IMR-90 (cell line): ENCODE data around the gene SH3RF1. TPM values are rescaled to one million over a fixed set of nuclear protein-coding genes. Genes with fewer than 3 reads are reported as not detected.
A peak's percentile ranks its signal among the peaks of the same experiment; 100 is the strongest.

Experiments used
- ATAC-seq: fragments of 200-7000 bp; cut with Tn5 transposase; 2 replicates; pipeline ENCODE4 v1.9.1; 2020; ENCODE audit warnings: low read depth, mild to moderate bottlenecking, moderate library complexity
- BruUV-seq: library from RNA; stranded (reverse); fragments of 400-500 nt; replicated peaks from 2 replicates; lab custom pipeline; 2021; lab: Mats Ljungman, UMichigan
- CTCF ChIA-PET: fragments of 300-600 bp; formaldehyde crosslinking; extraction: SDS; loops from one replicate; lab custom pipeline; 2021; ENCODE audit warnings: antibody characterized with exemption; lab: Yijun Ruan, JAX
- POLR2A ChIA-PET: fragments of 300-600 bp; sonication (Branson Sonifier 250); formaldehyde crosslinking; loops from one replicate; lab custom pipeline; 2022; ENCODE audit warnings: antibody characterized with exemption; ENCODE audit not compliant: unreplicated experiment; lab: Charles Lee
- DNase-seq: peaks from one replicate; pipeline ENCODE4 v3.0.0; 2013
- H2AFZ ChIP-seq: replicated peaks from 2 replicates; pipeline ENCODE3; 2013; ENCODE audit warnings: low read length, mild to moderate bottlenecking; ENCODE audit not compliant: poor library complexity
- H2AK5ac ChIP-seq: 2 replicates; pipeline ENCODE4 v1.6.1; 2013; ENCODE audit warnings: low read depth, low read length, inconsistent platforms
- H2AK9ac ChIP-seq: replicated peaks from 2 replicates; pipeline ENCODE3; 2013; ENCODE audit warnings: mild to moderate bottlenecking, low read depth, low read length, moderate library complexity; ENCODE audit not compliant: poor library complexity
- H2BK120ac ChIP-seq: 2 replicates; pipeline ENCODE4 v1.6.1; 2013; ENCODE audit warnings: low read depth, low read length, inconsistent platforms
- H2BK15ac ChIP-seq: 3 replicates; pipeline ENCODE4 v1.6.1; 2013; ENCODE audit warnings: low read depth, low read length, inconsistent platforms
- H2BK20ac ChIP-seq: 2 replicates; pipeline ENCODE4 v1.6.1; 2013; ENCODE audit warnings: low read depth, mild to moderate bottlenecking, inconsistent platforms, low read length, moderate library complexity
- H2BK5ac ChIP-seq: 2 replicates; pipeline ENCODE4 v1.6.1; 2013; ENCODE audit warnings: mild to moderate bottlenecking, low read depth, low read length, inconsistent platforms; ENCODE audit not compliant: poor library complexity, severe bottlenecking
- H3K14ac ChIP-seq: replicated peaks from 2 replicates; pipeline ENCODE4 v1.6.1; 2013; ENCODE audit warnings: low read depth, low read length, inconsistent platforms
- H3K18ac ChIP-seq: 2 replicates; pipeline ENCODE4 v1.6.1; 2013; ENCODE audit warnings: low read depth, low read length, control low read depth
- H3K23ac ChIP-seq: 2 replicates; pipeline ENCODE4 v1.6.1; 2013; ENCODE audit warnings: low read depth, low read length, inconsistent platforms
- H3K27ac ChIP-seq: 2 replicates; pipeline ENCODE4 v1.5.1; 2013; ENCODE audit warnings: mild to moderate bottlenecking, control low read depth, low read length; ENCODE audit not compliant: insufficient read depth
- H3K27me3 ChIP-seq: 2 replicates; pipeline ENCODE4 v1.6.1; 2013; ENCODE audit warnings: low read length; ENCODE audit not compliant: control insufficient read depth, insufficient read depth
- H3K36me3 ChIP-seq: 2 replicates; pipeline ENCODE4 v1.6.1; 2013; ENCODE audit warnings: low read length, mixed read lengths; ENCODE audit not compliant: control insufficient read depth, insufficient read depth
- H3K4ac ChIP-seq: 2 replicates; pipeline ENCODE4 v1.6.1; 2013; ENCODE audit warnings: low read depth, low read length, inconsistent platforms
- H3K4me1 ChIP-seq: 2 replicates; pipeline ENCODE4 v1.6.1; 2013; ENCODE audit warnings: low read length, mixed read lengths; ENCODE audit not compliant: control insufficient read depth, insufficient read depth
- H3K4me2 ChIP-seq: 2 replicates; pipeline ENCODE4 v1.6.1; 2013; ENCODE audit warnings: low read depth, mild to moderate bottlenecking, control low read depth, low read length, moderate library complexity
- H3K4me3 ChIP-seq: 2 replicates; pipeline ENCODE4 v1.5.1; 2013; ENCODE audit warnings: low read depth, mild to moderate bottlenecking, control low read depth, low read length, moderate library complexity; ENCODE audit not compliant: insufficient read depth
- H3K56ac ChIP-seq: 2 replicates; pipeline ENCODE4 v1.6.1; 2013; ENCODE audit warnings: low read length, inconsistent platforms; ENCODE audit not compliant: insufficient read depth; ENCODE audit errors: extremely low read depth
- H3K79me1 ChIP-seq, 2 experiments: 2 replicates each; pipeline ENCODE4 v1.6.1; 2013; ENCODE audit warnings: low read length in 2 of 2, inconsistent platforms in 1 of 2, low read depth in 1 of 2
- H3K9ac ChIP-seq: 2 replicates; pipeline ENCODE4 v1.6.1; 2013; ENCODE audit warnings: low read depth, low read length, control low read depth
- H3K9me1 ChIP-seq: 2 replicates; pipeline ENCODE4 v1.6.1; 2013; ENCODE audit warnings: low read length, inconsistent platforms; ENCODE audit not compliant: insufficient read depth
- H3K9me3 ChIP-seq: 2 replicates; pipeline ENCODE4 v1.6.1; 2013; ENCODE audit warnings: low read length; ENCODE audit not compliant: control insufficient read depth, insufficient read depth
- H4K20me1 ChIP-seq: 2 replicates; pipeline ENCODE4 v1.6.1; 2013; ENCODE audit warnings: low read length, inconsistent platforms; ENCODE audit not compliant: insufficient read depth
- H4K5ac ChIP-seq: 2 replicates; pipeline ENCODE4 v1.6.1; 2013; ENCODE audit warnings: mild to moderate bottlenecking, low read depth, low read length, control low read depth
- H4K8ac ChIP-seq, 2 experiments: 2 replicates each; pipeline ENCODE4 v1.6.1; 2013; ENCODE audit warnings: low read depth in 2 of 2, low read length in 2 of 2, control low read depth in 1 of 2, inconsistent platforms in 1 of 2
- H4K91ac ChIP-seq: 2 replicates; pipeline ENCODE4 v1.6.1; 2013; ENCODE audit warnings: low read depth, low read length, inconsistent platforms; ENCODE audit not compliant: insufficient read depth
- CEBPB ChIP-seq: IDR thresholded peaks from 2 replicates; pipeline ENCODE4 v1.6.1; 2012; ENCODE audit warnings: low read depth, low read length, improper control_type of control experiment
- CHD1 ChIP-seq: IDR thresholded peaks from 2 replicates; pipeline ENCODE4 v1.6.1; 2012; ENCODE audit warnings: low read depth, low read length, improper control_type of control experiment
- MAZ ChIP-seq: IDR thresholded peaks from 2 replicates; pipeline ENCODE4 v1.6.1; 2012; ENCODE audit warnings: low read depth, mild to moderate bottlenecking, low read length, improper control_type of control experiment, moderate library complexity, borderline replicate concordance
- MXI1 ChIP-seq: IDR thresholded peaks from 2 replicates; pipeline ENCODE4 v1.6.1; 2012; ENCODE audit warnings: low read depth, mild to moderate bottlenecking, low read length, moderate library complexity, borderline replicate concordance
- NFE2L2 ChIP-seq: fragments of 150-350 bp; IDR thresholded peaks from 2 replicates; pipeline ENCODE4 v1.6.1; 2016; ENCODE audit warnings: low read depth, mild to moderate bottlenecking, low read length
- POLR2A ChIP-seq: IDR thresholded peaks from 2 replicates; pipeline ENCODE4 v1.6.1; 2012; ENCODE audit warnings: mild to moderate bottlenecking, low read depth, low read length
- RAD21 ChIP-seq: IDR thresholded peaks from 2 replicates; pipeline ENCODE4 v1.6.1; 2012; ENCODE audit warnings: low read length, improper control_type of control experiment
- WGBS, 2 experiments: methylation state at CpG; one replicate each; pipeline versions ENCODE4 v1.1.5 to v1.1.7; 2013; ENCODE audit warnings: missing lambda C conversion rate in 2 of 2; ENCODE audit not compliant: insufficient read length in 1 of 2; ENCODE audit errors: extremely low coverage in 2 of 2; 5-methylcytosine and 5-hydroxymethylcytosine counted together
- dilution Hi-C: fragments of 300-500 bp; cut with HindIII; formaldehyde crosslinking; loops from one replicate; pipeline ENCODE4 v1.14.3; 2018; ENCODE audit warnings: low sequenced_read_pairs; ENCODE audit not compliant: unreplicated experiment
- in situ Hi-C: fragments of 300-500 bp; cut with MboI; formaldehyde crosslinking; loops from 3 replicates; pipeline ENCODE4 v1.14.3; 2019; ENCODE audit warnings: low sequenced_read_pairs, inconsistent platforms, mixed read lengths
- intact Hi-C: fragments of 100-400 bp; cut with micrococcal nuclease; formaldehyde crosslinking; loops from 2 replicates; pipeline ENCODE4 v1.10.0; 2022
- polyA plus RNA-seq, 3 experiments: library from polyadenylated mRNA; depleted of rRNA; stranded (reverse); fragments of >200 nt; gene quantifications; 2 replicates each; pipeline ENCODE4 v1.2.3, GENCODE V29; 2012; ENCODE audit warnings: low replicate concordance in 1 of 3
- total RNA-seq: library from RNA; depleted of rRNA; stranded (reverse); fragments of >200 nt; gene quantifications from 2 replicates; pipeline ENCODE4 v1.2.3, GENCODE V29; 2012
- TF ChIP-seq, protein P1 (sequence below): fragments of 150-350 bp; IDR thresholded peaks from 2 replicates; pipeline ENCODE4 v1.6.1; 2017; ENCODE audit warnings: mild to moderate bottlenecking, antibody characterized with exemption, low read length, low read depth

The SH3RF1 gene
- total and polyA plus RNA-seq, 2 of the 4 experiments (the other 2 are of a cell fraction): 22.0 to 29.8 TPM

DNA sequence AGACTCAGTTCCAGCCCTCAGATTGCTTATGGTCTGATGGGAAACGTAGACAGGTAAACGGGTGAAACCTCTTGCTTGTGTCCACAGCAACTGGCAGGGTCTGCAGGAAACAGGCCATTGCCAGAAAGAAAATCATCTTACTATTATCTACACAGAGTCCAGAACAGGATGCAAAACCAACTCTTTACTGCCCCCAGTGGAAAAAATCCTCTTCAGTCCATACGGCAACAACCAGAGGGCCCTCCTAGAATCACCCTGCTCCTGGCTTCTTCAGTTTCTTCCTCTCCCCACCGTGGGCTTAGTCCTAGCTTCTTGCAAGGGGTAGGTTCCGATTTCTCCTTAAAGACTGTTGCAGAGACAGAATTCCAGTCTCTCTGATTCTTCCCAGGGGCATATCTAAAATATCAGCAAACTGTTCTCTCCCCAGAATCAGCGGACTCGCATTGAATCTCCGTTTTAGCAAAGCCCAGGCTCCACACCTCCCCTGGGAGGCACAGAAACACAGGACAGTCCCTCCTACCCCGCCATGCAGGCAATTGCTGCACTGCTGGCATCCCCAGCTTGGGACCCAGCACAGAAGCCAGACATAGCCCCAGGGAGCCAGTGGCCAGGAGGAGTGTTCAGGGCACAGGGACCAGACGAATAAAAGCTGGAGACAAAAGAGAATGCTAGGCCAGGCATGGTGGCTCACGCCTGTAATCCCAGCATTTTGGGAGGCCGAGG lies 41.0 kb upstream of the SH3RF1 start (continued):
- TF ChIP-seq POLR2A (no peak), CEBPB (no peak), NFE2L2 (no peak)

DNA sequence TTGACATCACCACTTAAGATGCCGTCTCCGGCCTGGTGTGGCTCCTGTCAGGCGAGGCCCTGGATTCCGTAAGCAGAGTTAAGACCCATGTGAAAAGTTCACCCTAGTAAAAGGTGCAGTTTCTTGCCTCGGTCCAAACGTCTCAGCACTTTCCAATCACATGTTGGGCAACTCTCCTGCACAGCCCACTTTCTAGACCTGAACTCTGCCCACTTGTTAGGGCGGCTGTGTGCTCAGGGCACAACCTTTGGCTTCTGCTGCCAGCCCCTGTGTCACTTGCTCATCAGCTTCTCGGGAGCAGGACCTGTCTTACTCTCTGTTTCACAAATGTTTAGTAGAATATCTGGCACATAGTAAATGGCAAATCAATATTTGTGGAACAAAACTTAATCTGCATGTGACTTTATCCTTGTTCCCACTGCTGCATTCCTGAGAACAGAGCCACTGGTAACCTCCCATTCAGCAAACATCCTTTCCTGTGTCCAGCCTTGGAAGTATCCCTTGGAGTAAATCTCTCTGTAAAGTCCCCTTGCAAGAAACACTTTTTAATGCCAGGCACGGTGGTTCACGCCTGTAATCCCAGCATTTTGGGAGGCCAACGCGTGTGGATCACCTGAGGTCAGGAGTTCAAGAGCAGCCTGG lies 38.7 kb upstream of the SH3RF1 start:
- no peak overlapping the region for H3K9ac ChIP-seq
- intact Hi-C loops: no loop called here
- POLR2A ChIA-PET: no interaction called here
- H3K56ac ChIP-seq: no peak overlapping the region
- no peaks in the 10 kb centered on the region for H3K27me3 ChIP-seq
- in situ Hi-C loops: no loop called here
- no peaks in the 10 kb centered on the region for H3K36me3 ChIP-seq
- H2BK15ac ChIP-seq: no peak overlapping the region
- no peak overlapping the region for H4K91ac ChIP-seq
- no peak overlapping the region for H3K14ac ChIP-seq
- CTCF ChIA-PET: no interaction called here
- no peak overlapping the region for H3K4ac ChIP-seq
- dilution Hi-C loops: no loop called here
- H3K79me1 ChIP-seq: no peaks in the 10 kb centered on the region; a peak in 1 of 4 replicates
- DNase-seq: no peak
- H2AK5ac ChIP-seq: no peak overlapping the region
- H3K18ac ChIP-seq: no peak overlapping the region
- H3K4me2 ChIP-seq: no peak overlapping the region
- no peak overlapping the region for H3K23ac ChIP-seq
- H3K4me1 ChIP-seq: 0 out of 2 replicates have a peak, but pooled peaks cover 6% of the 10 kb centered on the region
- 89% methylated on average over 7 of the region's 12 CpGs; no CpG with 5 or more reads in 1 of the 2 experiments for WGBS, 2 experiments
- TF ChIP-seq MXI1 (no peak), RAD21 (no peak), MAZ (no peak), CEBPB (no peak), CHD1 (no peak)
- TF ChIP-seq, protein P1, sequence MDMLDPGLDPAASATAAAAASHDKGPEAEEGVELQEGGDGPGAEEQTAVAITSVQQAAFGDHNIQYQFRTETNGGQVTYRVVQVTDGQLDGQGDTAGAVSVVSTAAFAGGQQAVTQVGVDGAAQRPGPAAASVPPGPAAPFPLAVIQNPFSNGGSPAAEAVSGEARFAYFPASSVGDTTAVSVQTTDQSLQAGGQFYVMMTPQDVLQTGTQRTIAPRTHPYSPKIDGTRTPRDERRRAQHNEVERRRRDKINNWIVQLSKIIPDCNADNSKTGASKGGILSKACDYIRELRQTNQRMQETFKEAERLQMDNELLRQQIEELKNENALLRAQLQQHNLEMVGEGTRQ: no peak
- no peak overlapping the region for H3K27ac ChIP-seq
- H2AFZ ChIP-seq: peak overlapping the region; percentile 5
- H4K8ac ChIP-seq: no peak overlapping the region
- BruUV-seq: no TSS peak
- H3K9me1 ChIP-seq: peaks cover 7% of the 10 kb centered on the region
- H2AK9ac ChIP-seq: no peak overlapping the region
- no peak overlapping the region for H4K5ac ChIP-seq
- H3K9me3 ChIP-seq: no peaks in the 10 kb centered on the region
- no peak overlapping the region for H2BK20ac ChIP-seq
- H2BK5ac ChIP-seq: no peak overlapping the region
- H3K4me3 ChIP-seq: no peak overlapping the region
- no peak for ATAC-seq
- H2BK120ac ChIP-seq: no peak overlapping the region
- H4K20me1 ChIP-seq: no peaks in the 10 kb centered on the region
